NK-92 (cell line): ENCODE measurements around the gene C17orf75.
"Not testable (repeated sequence)": the region's sequence is repeated elsewhere in the genome, so short reads cannot be mapped to it uniquely, and the experiment has no call there.

Experiments
- DNase-seq: peaks from one replicate; lab custom pipeline; 2025; ENCODE audit not compliant: unreplicated experiment; lab: John Stamatoyannopoulos, UW

Gene C17orf75

DNA sequence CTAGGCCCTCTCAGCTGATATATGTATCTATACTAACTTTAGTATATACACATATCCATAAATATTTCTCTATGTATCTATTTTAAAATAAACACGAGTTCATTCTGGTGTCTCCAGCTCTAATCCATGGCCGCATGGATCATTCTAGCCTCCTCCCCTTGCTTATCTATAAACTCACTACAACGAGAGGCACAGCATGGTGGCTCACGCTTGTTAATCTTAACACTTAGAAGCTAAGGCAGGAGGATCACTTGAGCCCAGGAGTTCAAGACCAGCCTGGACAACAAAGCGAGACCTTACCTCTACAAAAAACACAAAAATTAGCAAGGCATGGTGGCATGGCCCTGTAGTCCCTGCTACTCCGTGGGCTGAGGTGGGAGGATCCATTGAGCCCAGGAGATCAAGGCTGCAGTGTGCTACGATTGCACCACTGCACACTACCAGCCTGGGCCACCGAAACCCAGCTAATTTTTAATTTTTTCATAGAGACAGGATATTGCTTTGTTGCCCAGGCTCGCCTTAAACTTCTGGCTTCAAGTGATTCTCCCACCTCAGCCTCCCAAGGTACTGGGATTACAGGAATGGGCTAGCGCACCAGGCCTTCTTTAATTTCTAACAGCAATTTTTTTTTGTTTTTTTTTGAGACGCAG lies 4.1 kb upstream of the C17orf75 start:
- DNase-seq = no peak

DNA sequence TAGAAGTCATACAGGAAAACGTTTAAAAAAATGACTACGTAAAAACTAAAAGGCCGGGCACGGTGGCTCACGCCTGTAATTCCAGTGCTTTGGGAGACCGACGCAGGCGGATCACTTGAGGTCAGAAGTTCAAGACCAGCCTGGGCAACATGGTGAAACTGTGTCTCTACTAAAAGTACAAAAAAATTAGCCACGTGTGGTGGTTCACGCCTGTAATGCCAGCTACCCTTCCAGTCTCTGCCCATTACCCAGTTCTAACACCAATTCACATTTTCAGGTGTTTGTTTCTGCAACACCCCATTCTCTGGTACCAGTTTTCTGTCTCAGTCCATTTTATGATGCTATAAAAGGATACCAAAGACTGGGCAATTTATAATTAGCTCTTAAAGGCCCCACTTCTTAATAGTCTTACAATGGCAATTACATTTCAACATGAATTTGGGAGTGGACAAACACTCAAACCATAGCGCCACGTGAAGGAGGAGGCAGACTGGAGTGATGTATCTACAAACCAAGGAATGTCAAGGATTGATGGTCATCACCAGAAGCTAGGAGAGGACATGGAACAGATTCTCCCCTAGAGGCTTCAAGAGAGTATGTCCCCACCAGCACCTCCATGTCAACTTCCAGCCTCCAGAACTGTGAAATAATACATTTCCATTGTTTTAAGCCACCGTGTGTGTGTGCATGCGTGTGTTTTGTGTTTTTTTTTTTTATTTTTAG lies 791 bp upstream of the C17orf75 start:
- DNase-seq = no peak

DNA sequence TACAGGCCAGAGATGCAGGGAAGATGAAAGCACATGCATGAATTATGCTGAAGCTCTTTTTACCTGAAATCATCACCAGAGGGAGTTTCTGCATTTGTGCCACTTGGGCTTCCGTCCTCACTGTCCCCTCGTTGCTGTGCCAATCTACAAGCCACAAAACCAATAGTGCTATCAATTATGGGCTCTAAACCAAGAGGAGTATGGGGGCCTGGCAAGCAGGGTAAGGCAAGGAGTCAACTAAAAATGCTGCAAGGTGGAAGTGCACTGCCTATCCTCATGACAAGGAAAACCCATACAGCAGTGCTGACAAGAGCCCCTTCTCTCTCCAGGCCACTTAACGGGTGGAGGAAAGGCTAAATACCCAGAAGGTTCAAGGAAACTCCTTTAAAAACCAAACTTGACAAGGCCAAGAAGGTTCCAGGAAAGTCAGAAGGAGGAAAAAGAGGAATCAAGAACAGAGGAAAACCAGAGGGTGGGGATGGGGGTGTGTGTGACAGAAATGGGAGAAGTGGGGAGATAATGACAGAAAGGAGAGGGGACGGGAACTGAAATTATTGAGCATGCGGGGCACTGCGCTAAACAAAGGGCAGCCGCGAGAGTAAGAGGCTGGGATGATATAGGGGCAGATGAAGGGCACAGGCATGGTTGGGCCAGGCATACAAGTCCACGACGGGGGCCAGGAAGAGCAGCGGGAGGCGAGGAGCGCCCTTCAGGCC lies 674 bp downstream of the C17orf75 start:
- DNase-seq = no peak

DNA sequence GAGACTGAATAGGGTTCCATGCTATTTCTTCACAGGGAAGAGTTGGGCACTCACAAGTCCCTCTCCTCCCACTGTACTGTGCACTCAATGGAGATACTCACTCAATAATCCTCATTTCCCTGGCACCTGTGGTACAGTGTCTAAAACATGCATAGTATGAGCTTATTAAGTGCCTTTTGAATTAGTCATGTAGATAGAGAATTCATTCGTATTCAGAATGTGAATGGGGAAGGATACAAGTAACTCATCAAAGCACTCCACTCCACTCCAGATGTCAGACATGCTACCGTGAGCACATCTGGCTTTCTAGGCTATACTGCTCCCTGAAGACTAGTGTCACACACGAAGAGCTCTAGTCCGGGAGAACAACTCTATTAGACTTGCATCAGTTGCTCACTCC lies 6.3 kb downstream of the C17orf75 start:
- DNase-seq = no peak

DNA sequence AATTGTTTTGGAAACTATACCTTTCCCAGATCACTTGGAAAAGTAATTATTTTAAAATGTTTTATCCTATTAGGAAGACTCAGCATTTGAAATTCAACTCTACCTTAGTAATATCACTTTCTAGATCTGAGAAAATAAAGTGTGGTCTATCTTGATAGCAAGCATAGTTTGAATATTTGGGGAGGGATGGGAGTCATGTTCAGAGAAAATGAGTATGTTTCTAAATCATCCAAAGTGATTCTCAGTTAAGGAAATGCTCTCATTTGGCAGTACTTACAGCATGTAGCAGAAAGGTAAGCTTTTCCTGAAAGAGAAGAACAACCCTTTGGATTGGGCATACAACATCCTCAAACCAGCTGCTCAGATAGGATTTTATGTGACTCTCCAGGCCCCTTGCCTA lies 6.9 kb downstream of the C17orf75 start:
- DNase-seq = no peak

DNA sequence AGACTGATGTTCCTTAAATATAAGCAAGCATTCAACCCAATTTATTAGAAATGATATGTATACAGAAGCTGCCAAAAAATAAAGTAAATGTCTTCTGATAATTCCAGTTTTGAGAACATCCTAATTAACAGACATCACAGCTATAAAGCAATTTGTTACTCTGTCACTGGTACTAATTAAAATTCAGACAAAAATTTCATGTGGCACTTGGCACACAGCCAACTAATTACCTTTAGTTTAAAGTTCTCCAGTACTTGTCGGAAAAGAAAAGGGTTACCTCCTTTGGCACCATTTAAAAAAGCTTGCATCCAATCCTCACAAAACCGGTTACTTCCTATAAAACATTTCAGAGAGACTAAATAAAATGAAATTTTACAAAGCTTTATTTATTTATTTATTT lies 8.8 kb downstream of the C17orf75 start:
- DNase-seq = no peak

DNA sequence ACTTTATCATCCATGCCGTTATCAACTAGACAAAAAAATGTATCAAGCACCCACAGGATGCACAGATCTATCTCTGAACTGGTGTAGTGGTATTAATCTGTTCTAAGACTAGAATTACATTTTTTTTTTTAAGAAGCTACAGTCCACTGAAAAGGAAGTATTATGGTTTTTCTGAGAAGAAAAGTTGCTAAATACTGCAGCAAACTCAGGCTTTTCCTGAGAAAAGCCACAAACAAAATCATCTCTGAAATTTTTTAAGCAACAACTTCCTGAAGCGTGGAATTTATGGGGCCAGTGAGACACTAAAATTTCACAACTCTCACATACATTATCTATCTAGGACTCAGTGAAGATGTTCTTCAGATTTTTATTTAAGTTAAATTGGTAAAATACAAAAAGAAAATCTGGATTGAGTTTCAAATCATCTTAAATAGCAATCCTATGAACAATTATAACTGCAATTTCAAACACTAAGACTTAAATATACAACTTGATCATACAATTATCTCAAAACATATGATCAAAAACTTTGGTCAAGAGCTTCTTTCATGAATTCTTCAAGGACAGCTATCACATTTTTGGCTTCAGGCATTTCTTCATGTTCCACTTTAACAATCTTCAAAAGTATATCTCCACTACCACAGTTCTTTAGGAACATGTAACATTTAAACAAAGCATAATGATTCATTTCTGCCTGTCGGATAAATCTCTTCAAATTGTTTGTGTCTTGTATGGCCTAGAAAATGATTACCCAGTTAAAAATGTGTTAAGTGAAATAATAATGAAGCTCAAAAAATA lies 10.5 kb downstream of the C17orf75 start:
- DNase-seq = no peak

DNA sequence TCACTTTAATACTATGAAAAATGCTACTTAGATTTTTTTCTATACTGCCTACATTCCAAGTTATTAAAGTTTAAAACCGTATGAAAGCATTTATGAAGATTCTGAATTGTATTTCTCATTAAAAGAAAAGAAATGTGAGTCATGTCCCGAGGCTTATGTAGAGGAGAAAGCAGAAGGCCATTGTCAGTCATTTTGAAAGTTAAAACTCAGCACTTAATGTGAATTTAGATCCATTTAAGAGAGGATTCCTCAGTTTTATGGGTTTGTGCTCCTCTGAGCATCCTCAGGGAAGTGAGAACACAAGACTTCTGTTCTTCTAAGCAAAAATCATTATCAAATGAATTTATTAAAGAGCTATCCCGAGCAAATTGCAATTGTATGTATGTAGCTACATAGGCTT lies 11.8 kb downstream of the C17orf75 start:
- DNase-seq = no peak

DNA sequence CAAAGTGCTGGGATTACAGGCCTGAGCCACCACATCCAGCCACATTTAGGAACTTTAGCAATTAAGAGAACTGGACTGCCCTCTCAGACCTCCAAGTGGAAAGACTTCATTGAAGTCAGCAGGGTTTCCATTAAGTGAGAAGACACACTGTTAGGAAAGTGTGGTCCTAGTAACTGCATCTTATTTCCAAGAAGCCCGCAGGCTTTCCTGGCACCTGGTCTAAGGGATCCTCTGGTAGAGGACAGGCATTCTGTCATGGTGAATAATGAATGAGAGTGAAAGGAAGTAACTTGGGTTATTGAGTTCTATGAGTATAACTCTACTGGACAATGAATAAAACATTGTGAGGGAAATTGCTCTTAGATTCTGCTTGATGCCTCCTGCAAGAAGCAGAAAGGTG lies 14.1 kb downstream of the C17orf75 start:
- no peak for DNase-seq

DNA sequence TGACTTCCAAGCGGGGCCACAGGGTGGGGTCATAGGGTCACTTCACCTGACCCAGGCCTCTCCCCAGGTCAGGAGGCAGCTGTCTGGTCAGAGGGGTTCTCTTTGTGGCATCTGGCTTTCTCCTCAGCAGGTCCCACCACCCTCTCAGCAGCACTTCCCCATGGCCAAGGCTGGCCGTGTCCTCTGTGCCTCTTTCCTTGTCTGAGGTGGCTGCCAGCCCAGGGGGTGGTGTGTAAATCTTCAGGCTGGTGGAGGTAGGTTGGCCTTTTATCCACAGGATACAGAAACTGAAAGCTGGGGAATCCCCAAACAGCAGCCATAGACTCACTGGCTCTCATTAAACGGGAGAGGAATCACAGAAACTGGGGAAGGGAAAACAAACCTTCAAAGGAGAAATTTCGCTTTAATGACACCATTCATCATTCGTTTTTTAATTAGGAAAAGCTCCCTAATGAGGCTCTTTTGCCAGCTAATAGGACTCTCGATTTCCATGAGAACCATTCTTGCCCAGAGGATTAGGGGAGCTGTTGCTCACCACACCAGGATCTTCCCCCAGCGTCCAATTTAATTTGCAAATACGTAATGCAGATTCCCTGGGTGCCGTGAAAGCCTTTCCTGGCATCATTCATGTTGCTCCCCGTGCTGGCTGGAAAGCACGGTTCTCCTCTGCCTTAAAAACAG lies 18.0 kb downstream of the C17orf75 start:
- DNase-seq = no peak

DNA sequence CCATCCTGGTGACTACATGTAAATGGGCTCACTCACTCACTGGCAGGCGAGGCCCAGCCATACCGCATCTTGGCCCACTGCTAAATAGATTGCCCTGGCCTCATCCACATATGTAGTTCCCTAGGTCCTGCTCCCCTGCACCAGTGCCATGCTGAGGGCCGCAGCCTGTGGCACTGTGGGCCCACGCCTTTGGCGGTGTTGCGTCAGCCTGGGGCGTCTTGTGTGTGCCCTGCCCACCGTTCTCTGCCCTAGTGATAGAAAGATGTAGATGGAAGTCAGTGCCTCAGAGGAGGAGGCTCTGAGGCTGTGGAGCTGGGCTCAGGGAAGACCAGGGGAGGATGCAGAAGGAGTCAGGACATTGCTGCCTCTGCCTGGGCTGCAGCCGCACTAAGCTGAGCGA lies 18.9 kb downstream of the C17orf75 start:
- DNase-seq = no peak

DNA sequence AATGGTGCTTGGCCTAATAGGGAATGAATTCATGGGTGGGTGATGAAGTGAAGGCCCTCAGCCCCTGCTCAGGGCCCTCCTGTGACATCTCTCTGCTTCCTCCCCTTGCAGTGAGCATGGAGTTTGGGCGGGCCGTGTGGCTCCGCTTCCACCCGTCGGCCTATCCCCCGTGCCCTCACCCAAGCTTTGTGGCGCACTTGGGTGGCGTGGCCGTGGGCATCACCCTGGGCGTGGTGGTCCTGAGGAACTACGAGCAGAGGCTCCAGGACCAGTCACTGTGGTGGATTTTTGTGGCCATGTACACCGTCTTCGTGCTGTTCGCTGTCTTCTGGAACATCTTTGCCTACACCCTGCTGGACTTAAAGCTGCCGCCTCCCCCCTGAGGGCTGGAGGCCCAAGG lies 21.1 kb downstream of the C17orf75 start:
- no peak for DNase-seq

DNA sequence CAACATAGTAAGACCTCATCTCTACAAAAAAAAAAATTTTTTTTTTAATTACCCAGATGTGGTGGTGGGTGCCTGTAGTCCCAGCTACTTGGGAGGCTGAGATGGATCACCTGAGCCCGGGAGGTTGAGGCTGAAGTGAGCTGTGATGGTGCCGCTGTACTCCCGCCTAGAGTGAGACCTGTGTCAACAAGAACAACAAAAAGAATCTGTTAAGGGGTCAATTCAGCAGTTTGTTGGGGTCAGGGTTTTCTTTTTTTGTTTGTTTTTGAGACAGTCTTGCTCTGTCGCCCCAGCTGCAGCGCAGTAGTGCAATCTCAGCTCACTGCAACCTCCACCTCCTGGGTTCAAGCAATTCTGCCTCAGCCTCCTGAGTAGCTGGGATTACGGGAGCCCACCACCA lies 21.9 kb downstream of the C17orf75 start:
- DNase-seq = not testable (repeated sequence)

DNA sequence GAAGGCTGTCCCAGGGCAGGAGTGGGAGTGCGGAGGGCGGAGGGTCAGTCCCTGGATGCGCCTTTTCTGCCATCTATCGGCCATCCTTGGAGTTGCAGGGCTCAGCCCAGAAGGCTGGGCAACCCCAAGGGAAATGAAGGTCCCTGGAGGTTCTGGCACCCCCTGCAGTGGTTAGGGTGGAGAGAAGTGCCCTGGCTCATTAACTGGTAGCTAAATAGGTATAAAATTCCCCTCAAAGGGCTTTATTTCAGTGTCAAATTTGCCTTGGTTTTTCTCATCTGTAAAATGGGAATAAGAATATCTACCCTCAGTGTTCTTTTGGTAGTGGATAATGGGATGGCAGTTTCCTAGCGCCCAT lies 22.4 kb downstream of the C17orf75 start:
- no peak for DNase-seq

DNA sequence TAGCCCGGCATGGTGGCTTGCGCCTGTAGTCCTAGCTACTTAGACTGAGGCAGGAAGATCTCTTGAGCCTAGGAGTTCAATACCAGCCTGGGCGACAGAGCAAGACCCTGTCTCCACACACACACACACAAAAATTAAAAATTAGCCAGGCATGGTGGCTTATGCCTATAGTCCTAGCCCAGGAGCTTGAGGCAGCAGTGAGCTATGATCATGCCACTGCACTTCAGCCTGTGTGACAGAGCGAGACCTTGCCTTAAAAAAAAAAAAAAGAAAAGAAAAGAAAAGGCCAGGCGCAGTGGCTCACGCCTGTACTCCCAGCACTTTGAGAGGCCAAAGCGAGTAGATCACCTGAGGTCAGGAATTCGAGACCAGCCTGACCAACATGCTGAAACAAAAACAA lies 23.9 kb downstream of the C17orf75 start:
- DNase-seq = no peak

DNA sequence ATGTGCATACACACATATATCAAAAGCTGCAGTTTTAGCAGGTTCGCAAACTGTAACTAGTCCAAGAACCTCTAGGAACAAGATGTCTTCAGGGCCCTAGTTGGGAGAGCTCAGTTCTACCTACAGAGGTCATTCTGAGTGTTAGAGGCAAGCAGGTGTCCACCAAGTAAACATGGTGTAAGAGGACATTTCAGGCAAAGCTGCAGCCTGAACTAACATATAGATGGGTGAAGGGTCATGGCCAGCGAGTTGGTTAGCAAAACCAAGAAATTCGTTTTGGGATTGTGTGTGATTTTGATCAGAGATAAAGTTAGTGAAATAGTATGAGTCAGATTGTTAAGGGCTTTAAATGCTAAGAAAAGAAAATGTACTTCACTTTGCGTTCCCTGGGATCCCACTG lies 24.6 kb downstream of the C17orf75 start:
- no peak for DNase-seq

DNA sequence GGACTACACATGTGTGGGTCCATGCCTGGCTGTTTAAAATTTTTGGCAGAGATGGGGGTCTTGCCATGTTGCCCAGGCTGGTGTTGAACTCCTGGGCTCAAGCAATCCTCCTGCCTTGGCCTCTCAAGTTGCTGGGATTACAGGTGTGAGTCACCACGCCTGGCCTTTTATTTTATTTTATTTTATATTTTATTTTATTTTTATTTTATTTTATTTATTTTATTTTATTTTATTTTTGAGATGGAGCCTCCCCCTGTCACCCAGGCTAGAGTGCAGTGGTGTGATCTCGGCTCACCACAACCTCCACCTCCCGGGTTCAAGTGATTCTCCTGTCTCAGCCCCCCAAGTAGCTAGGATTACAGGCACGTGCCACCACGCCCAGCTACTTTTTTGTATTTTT lies 25.3 kb downstream of the C17orf75 start:
- not testable (repeated sequence) for DNase-seq

DNA sequence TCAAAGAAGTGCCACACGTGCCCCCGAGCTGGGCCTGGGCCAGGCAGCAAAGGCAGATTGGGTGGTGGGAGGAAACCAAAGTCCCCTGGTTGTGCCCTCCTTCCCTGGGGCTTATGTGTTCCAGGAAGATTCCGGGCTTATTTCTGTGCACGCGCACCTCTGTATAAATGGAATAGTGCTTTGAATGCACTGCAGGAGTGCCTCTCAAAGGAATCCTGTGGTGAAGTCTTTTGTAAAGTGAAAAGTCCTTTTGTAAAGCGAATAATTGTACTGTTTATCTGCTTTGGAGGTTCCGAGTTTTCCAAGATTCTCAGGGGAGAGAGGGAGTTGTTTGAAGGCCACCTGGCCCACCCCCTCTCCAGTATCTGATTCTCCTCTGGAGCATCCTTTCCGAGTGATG lies 26.8 kb downstream of the C17orf75 start:
- no peak for DNase-seq

DNA sequence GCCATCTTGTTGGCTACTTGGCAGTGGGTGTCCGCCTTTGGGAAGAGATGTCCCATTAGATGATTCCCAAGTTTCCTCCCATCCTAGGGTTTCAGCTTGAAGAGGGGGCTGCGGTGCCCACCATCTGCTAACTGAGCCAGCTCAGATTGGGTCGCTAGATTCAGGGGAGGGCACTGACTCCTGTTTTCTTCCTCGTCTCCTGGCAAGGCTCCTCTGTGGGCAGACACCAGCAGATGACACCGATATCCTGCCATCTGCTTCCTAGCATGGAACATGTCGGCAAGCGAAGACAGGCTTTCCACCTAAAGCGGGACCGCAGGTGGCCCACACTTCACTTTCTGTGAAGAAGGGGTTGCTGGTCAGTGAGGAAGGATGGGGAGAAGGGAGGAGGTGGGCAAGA lies 27.3 kb downstream of the C17orf75 start:
- DNase-seq = no peak

DNA sequence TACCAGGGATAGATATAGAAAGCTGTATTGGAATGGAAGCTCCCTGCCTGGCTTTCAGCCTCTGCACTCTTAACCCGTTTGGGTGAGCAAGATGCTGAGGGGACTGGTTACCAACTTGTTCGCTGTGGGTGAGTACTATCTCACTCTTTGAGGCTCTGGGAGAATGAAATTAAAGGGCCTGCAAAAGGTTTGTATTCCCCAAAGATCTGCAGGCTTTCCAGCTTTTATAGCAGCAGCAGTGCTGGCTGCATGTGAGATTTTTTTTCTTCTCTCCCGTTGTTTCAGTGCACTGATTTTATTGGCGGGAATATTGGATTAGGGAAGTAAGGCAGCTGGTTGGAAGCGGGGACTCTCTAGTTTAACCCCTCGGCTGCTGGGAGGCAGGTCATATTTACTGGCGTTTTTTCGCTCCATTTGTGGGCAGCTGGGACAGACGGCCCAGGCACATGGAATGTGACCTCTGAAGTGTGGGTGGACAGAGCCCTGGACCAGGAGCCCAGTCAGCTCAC lies 30.9 kb downstream of the C17orf75 start:
- no peak for DNase-seq

DNA sequence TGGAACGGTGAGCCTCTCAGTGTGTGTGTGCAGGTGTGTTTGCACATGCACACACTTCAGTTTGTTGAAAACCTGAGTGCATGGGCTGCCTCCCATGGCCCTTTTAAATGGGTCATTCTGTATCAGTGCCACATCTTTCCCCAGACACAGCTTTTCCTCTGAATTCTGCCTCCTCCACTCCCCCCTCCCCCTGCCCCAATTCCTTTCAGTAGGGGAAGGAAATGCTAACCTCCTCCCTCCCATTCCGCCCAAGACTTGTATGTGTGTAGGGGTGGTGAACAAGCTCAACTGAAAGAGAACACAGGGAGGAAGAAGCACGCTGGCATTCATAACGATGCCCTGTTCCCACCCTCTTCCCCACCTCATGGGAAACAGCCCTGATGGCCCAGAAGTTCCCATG lies 34.3 kb downstream of the C17orf75 start:
- DNase-seq = no peak
